ENCODE measurements around the gene SOX5. TPM values are rescaled to one million over a fixed set of nuclear protein-coding genes. Genes with fewer than 3 reads are reported as not detected.

Gene SOX5
- total and polyA plus RNA-seq, 9 of the 15 experiments (the other 6 are each of a cell fraction or from before 2014, with no cell fraction given), result 8.3 to 16.5 (median 11.9) TPM

DNA sequence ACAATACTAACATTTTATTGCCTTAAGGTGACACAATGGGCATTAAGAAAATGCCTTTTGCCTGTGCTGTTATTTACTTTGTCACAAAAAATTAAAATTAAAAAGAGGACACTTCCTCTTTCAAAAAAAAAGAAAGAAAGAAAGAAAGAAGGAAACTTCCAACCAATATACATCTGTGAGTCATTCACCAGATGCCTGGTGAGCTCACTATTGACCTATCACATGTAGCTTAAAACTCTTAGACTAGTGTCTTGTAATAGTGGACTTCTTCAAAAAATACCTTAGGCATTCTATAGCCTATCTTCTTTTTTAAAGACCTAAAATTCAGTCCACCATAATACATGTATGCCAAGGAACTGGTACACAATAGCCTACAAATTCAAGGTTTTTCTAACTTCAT lies 4.9 kb upstream of the SOX5 start:
- Histone ChIP-seq H3K9me3 (replicated peaks; ENCODE audit: control insufficient read depth, insufficient read depth, low read depth, low read length) (no peaks in the 10 kb centered on the region), H3K36me3 (ENCODE audit: control insufficient read depth, insufficient read depth, low read length) (no peaks in the 10 kb centered on the region; the same call in 2 of the 3 replicates), H4K20me1 (replicated peaks; ENCODE audit: control insufficient read depth, insufficient read depth, low read length) (no peaks in the 10 kb centered on the region), H3K9ac (ENCODE audit: insufficient read depth in 1 of 2, low read depth in 2 of 2, low read length in 2 of 2) (no peak overlapping the region), H3K4me2 (ENCODE audit: insufficient read depth, low read length) (no peak overlapping the region), H3K27ac (ENCODE audit: extremely low read depth, low read depth, low read length) (no peak overlapping the region), H3K4me1 (replicated peaks in 1 of 2; ENCODE audit: control insufficient read depth in 2 of 2, insufficient read depth in 2 of 2, low read length in 2 of 2) (peaks cover 0 to 5% of the 10 kb centered on the region in 2 experiments; a peak in 1 of 5 replicates), H3K4me3 (no peak overlapping the region), H3K9me1 (ENCODE audit: control insufficient read depth, insufficient read depth, low read length) (no peaks in the 10 kb centered on the region), H3K27me3 (ENCODE audit: control insufficient read depth in 2 of 2, insufficient read depth in 2 of 2, low read length in 2 of 2) (no peaks in the 10 kb centered on the region), H2AFZ (ENCODE audit: low read depth, low read length) (peak overlapping the region; percentile 25; the same call in 1 of the 2 replicates), H3K79me2 (ENCODE audit: control insufficient read depth, insufficient read depth, low read length) (no peaks in the 10 kb centered on the region)
- FAIRE-seq (no peak), ATAC-seq (no peak), DNase-seq (ENCODE audit: extremely low read depth in 1 of 4, low spot score in 3 of 4) (no peak)
- ChIA-PET POLR2A (no interaction called here), CTCF (ENCODE audit: low intra/inter-chr PET ratio) (no interaction called here)
- in situ Hi-C loops (cut with MboI), result no loop called here
- no TSS peak for BruUV-seq (replicated peaks)
- intact Hi-C loops (cut with micrococcal nuclease), result no loop called here
- TF ChIP-seq C11orf30 (IDR thresholded peaks at IDR 0.05; ENCODE audit: low read depth), result no peak
- TF ChIP-seq, protein P1, sequence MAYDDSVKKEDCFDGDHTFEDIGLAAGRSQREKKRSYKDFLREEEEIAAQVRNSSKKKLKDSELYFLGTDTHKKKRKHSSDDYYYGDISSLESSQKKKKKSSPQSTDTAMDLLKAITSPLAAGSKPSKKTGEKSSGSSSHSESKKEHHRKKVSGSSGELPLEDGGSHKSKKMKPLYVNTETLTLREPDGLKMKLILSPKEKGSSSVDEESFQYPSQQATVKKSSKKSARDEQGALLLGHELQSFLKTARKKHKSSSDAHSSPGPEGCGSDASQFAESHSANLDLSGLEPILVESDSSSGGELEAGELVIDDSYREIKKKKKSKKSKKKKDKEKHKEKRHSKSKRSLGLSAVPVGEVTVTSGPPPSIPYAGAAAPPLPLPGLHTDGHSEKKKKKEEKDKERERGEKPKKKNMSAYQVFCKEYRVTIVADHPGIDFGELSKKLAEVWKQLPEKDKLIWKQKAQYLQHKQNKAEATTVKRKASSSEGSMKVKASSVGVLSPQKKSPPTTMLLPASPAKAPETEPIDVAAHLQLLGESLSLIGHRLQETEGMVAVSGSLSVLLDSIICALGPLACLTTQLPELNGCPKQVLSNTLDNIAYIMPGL (CRISPR knock-in tag; IDR thresholded peaks at IDR 0.05), result no peak
- no peak for TF ChIP-seq POU5F1 (IDR thresholded peaks at IDR 0.05; ENCODE audit: borderline replicate concordance, low read depth, low read length, partially characterized antibody)
- no peak for TF ChIP-seq HDAC6 (IDR thresholded peaks at IDR 0.05; ENCODE audit: low read depth, low read length)
- TF ChIP-seq, protein P2, sequence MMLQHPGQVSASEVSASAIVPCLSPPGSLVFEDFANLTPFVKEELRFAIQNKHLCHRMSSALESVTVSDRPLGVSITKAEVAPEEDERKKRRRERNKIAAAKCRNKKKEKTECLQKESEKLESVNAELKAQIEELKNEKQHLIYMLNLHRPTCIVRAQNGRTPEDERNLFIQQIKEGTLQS (IDR thresholded peaks at IDR 0.05), result peak; percentile 32; the same call in 1 of the 2 replicates
- TF ChIP-seq, protein P2 (CRISPR knock-in tag; conservative IDR thresholded peaks at IDR 0.05), result no peak
- peak; percentile 51; the same call in 1 of the 2 replicates for TF ChIP-seq ZNF384 (IDR thresholded peaks at IDR 0.05; ENCODE audit: low read depth, low read length)
- TF ChIP-seq SMAD1 (IDR thresholded peaks at IDR 0.05; ENCODE audit: low read depth, low read length, partially characterized antibody), result no peak
- no peak for TF ChIP-seq MCM3 (IDR thresholded peaks at IDR 0.05)
- TF ChIP-seq CC2D1A (IDR thresholded peaks at IDR 0.05), result peak; percentile 19; the same call in 1 of the 2 replicates
- 0 out of 2 replicates have a peak, but pooled peaks have one; percentile 23 for TF ChIP-seq ATF7 (IDR thresholded peaks at IDR 0.05)
- TF ChIP-seq CSDE1 (IDR thresholded peaks at IDR 0.05), result no peak
- TF ChIP-seq, protein P3, sequence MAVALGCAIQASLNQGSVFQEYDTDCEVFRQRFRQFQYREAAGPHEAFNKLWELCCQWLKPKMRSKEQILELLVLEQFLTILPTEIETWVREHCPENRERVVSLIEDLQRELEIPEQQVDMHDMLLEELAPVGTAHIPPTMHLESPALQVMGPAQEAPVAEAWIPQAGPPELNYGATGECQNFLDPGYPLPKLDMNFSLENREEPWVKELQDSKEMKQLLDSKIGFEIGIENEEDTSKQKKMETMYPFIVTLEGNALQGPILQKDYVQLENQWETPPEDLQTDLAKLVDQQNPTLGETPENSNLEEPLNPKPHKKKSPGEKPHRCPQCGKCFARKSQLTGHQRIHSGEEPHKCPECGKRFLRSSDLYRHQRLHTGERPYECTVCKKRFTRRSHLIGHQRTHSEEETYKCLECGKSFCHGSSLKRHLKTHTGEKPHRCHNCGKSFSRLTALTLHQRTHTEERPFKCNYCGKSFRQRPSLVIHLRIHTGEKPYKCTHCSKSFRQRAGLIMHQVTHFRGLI (CRISPR knock-in tag; IDR thresholded peaks at IDR 0.05), result no peak
